ENCODE results near the gene PRTFDC1. TPM values are rescaled to one million over a fixed set of nuclear protein-coding genes. Genes with fewer than 3 reads are reported as not detected.
"Not testable (repeated sequence)": the region's sequence is repeated elsewhere in the genome, so short reads cannot be mapped to it uniquely, and the experiment has no call there.

Gene PRTFDC1
- total RNA-seq, 3 donors from 2014 or later (not counting 1 experiment from before 2014, with no cell fraction given), result 1.2 to 1.9 (median 1.4) TPM

GRCh38 chr10:24842856-24843255 lies 109.5 kb downstream of the PRTFDC1 start:
- no peaks in the 10 kb centered on the region for H3K36me3 ChIP-seq (ENCODE audit: control insufficient read depth, insufficient read depth, low read length)
- H3K9me3 ChIP-seq (ENCODE audit: control insufficient read depth, insufficient read depth, low read length), result no peaks in the 10 kb centered on the region
- H3K4me3 ChIP-seq (ENCODE audit: low read length), result no peak overlapping the region
- H3K27ac ChIP-seq (ENCODE audit: low read length), result no peak overlapping the region
- Mint-ChIP-seq H3K9me3 (no peaks in the 10 kb centered on the region), H3K4me1 (peaks cover 5 to 11% of the 10 kb centered on the region in 2 donors), H3K4me3 (no peak overlapping the region), H3K36me3 (no peaks in the 10 kb centered on the region), H3K27ac (no peak overlapping the region), H3K27me3 (ENCODE audit: low read depth in 2 of 2) (peaks cover 3 to 8% of the 10 kb centered on the region in 2 donors)
- no peak for DNase-seq
- ATAC-seq, result no peak
- TF ChIP-seq CTCF (IDR thresholded peaks at IDR 0.05), result no peak
- H3K4me1 ChIP-seq (ENCODE audit: control insufficient read depth, insufficient read depth, low read length), result no peaks in the 10 kb centered on the region
- intact Hi-C loops (cut with micrococcal nuclease), result no loop called here
- no peaks in the 10 kb centered on the region for H3K27me3 ChIP-seq (ENCODE audit: control insufficient read depth, insufficient read depth, low read length)
- 86% methylated on average over 2 of the region's 2 CpGs for WGBS (ENCODE audit: insufficient coverage)

DNA sequence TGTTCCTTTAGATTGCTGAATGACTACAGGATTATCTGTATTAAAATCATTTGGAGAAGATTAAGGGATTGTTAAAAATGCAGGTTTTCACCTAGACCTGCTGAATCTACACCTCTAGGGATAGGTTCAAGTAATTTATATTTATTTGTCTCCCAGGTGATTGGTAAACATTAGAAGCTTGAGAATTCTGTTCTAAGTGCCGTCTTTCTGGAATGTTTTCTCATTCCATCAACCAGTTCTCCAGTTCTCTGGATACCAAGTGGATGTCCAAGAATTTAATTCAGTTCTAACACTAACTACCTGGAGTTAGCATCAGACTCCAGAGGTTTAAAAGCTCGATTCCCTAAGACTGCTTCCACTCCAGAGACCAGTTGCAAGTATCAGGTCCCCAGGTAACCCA lies 110.9 kb downstream of the PRTFDC1 start:
- Histone ChIP-seq H3K4me1 (ENCODE audit: control insufficient read depth, insufficient read depth, low read length) (no peaks in the 10 kb centered on the region), H3K27ac (ENCODE audit: low read length) (no peak overlapping the region), H3K9me3 (ENCODE audit: control insufficient read depth, insufficient read depth, low read length) (no peaks in the 10 kb centered on the region), H3K27me3 (ENCODE audit: control insufficient read depth, insufficient read depth, low read length) (no peaks in the 10 kb centered on the region), H3K4me3 (ENCODE audit: low read length) (no peak overlapping the region), H3K36me3 (ENCODE audit: control insufficient read depth, insufficient read depth, low read length) (no peaks in the 10 kb centered on the region)
- no peak for TF ChIP-seq CTCF (IDR thresholded peaks at IDR 0.05)
- H3K27me3 Mint-ChIP-seq (ENCODE audit: low read depth in 2 of 2), result peaks cover under 1 to 3% of the 10 kb centered on the region in 2 donors
- WGBS (ENCODE audit: insufficient coverage), result 90% methylated on average over 2 of the region's 2 CpGs
- no peak for DNase-seq
- H3K27ac Mint-ChIP-seq, result no peak overlapping the region
- intact Hi-C loops (cut with micrococcal nuclease), result no loop called here
- ATAC-seq, result no peak
- no peaks in the 10 kb centered on the region for H3K9me3 Mint-ChIP-seq
- H3K4me3 Mint-ChIP-seq, result no peak overlapping the region
- H3K36me3 Mint-ChIP-seq, result no peaks in the 10 kb centered on the region
- H3K4me1 Mint-ChIP-seq, result peaks cover 7 to 9% of the 10 kb centered on the region in 2 donors

- no peaks in the 10 kb centered on the region for H3K36me3 ChIP-seq (ENCODE audit: control insufficient read depth, insufficient read depth, low read length)
- DNase-seq (no peak), ATAC-seq (no peak)
- H3K36me3 Mint-ChIP-seq, result no peaks in the 10 kb centered on the region
- H3K4me3 Mint-ChIP-seq, result no peak overlapping the region
- H3K4me1 ChIP-seq (ENCODE audit: control insufficient read depth, insufficient read depth, low read length), result no peaks in the 10 kb centered on the region
- peaks cover 0 to 3% of the 10 kb centered on the region in 2 donors for H3K27me3 Mint-ChIP-seq (ENCODE audit: low read depth in 2 of 2)
- H3K4me3 ChIP-seq (ENCODE audit: low read length), result no peak overlapping the region
- no peaks in the 10 kb centered on the region for H3K9me3 Mint-ChIP-seq
- H3K27me3 ChIP-seq (ENCODE audit: control insufficient read depth, insufficient read depth, low read length), result no peaks in the 10 kb centered on the region
- H3K27ac ChIP-seq (ENCODE audit: low read length), result no peak overlapping the region
- H3K27ac Mint-ChIP-seq, result no peak overlapping the region
- intact Hi-C loops (cut with micrococcal nuclease), result no loop called here
- no peaks in the 10 kb centered on the region for H3K9me3 ChIP-seq (ENCODE audit: control insufficient read depth, insufficient read depth, low read length)
- H3K4me1 Mint-ChIP-seq, result peaks cover 14% of the 10 kb centered on the region in 2 donors
- TF ChIP-seq CTCF (IDR thresholded peaks at IDR 0.05), result no peak
Measured at GRCh38 chr10:24840784-24841183, 111.6 kb downstream of the PRTFDC1 start.

DNA sequence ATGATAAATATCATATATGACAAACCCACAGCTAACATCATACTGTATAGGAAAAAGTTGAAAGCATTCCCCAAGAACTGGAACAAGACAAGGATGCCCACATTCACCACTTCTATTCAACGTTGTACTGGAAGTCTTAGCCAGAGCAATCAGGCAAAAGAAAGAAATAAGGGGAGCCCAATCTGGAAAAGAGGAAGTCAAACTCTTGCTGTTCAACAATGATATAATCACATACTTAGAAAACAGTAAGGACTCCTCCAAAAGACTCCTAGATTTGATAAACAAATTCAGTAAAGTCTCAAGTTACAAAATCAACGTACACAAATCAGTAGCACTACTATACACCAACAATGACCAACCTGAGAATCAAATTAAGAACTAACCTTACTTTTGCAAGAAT lies 114.6 kb downstream of the PRTFDC1 start:
- H3K4me3 ChIP-seq (ENCODE audit: low read length); H3K36me3 ChIP-seq (ENCODE audit: control insufficient read depth, insufficient read depth, low read length); H3K27ac ChIP-seq (ENCODE audit: low read length); H3K9me3 Mint-ChIP-seq; H3K4me1 ChIP-seq (ENCODE audit: control insufficient read depth, insufficient read depth, low read length); ATAC-seq; H3K27me3 ChIP-seq (ENCODE audit: control insufficient read depth, insufficient read depth, low read length); H3K9me3 ChIP-seq (ENCODE audit: control insufficient read depth, insufficient read depth, low read length); H3K27me3 Mint-ChIP-seq (ENCODE audit: low read depth in 2 of 2); DNase-seq; intact Hi-C loops (cut with micrococcal nuclease); H3K4me1 Mint-ChIP-seq; H3K27ac Mint-ChIP-seq; H3K36me3 Mint-ChIP-seq; H3K4me3 Mint-ChIP-seq: not testable (repeated sequence)
- WGBS (ENCODE audit: insufficient coverage), result 17% methylated on average over 2 of the region's 2 CpGs

Data from natural killer cell (primary cell).